Endothelial cell of umbilical vein (primary cell): ENCODE data around the gene CBLN3. TPM values are rescaled to one million over a fixed set of nuclear protein-coding genes. Genes with fewer than 3 reads are reported as not detected.

ENCODE experiments used
- BruUV-seq: library from RNA; stranded (reverse); fragments of 400-500 nt; replicated peaks from 2 replicates; lab custom pipeline; 2021; lab: Mats Ljungman, UMichigan
- CTCF ChIA-PET: fragments of 300-600, 350-600 bp; sonication (Branson Sonifier 250); formaldehyde crosslinking; loops from one replicate; lab custom pipeline; 2021; ENCODE audit warnings: antibody characterized with exemption, inconsistent platforms; lab: Charles Lee
- POLR2A ChIA-PET: fragments of 300-600, 350-600 bp; sonication (Branson Sonifier 250); formaldehyde crosslinking; loops from one replicate; lab custom pipeline; 2021; ENCODE audit warnings: antibody characterized with exemption, inconsistent platforms; lab: Charles Lee
- DNase-seq: peaks from one replicate; pipeline ENCODE4 v3.0.0-alpha.2; 2011; ENCODE audit warnings: low read depth, low spot score
- FAIRE-seq: peaks from 2 replicates; lab custom pipeline; 2011; peaks lifted over from hg19 to GRCh38; lab: Jason Lieb, UNC
- H2AFZ ChIP-seq: 2 replicates; pipeline ENCODE4 v1.6.0; 2012; ENCODE audit warnings: low read depth, low read length, control low read depth, inconsistent platforms
- H3K27ac ChIP-seq: 2 replicates; pipeline ENCODE4 v1.5.1; 2011; ENCODE audit warnings: low read depth, mild to moderate bottlenecking, control low read depth, low read length, moderate library complexity; ENCODE audit not compliant: insufficient read depth
- H3K27me3 ChIP-seq, 2 experiments: 2 replicates each; pipeline versions ENCODE4 v1.6.0 to v1.6.1; 2011; ENCODE audit warnings: low read length in 2 of 2, mixed read lengths in 1 of 2; ENCODE audit not compliant: control insufficient read depth in 2 of 2, insufficient read depth in 2 of 2
- H3K36me3 ChIP-seq, 2 experiments: 2 replicates in 1 of 2; 3 replicates in 1 of 2; pipeline ENCODE4 v1.5.1; 2011; ENCODE audit warnings: low read length in 2 of 2, mild to moderate bottlenecking in 1 of 2, moderate library complexity in 1 of 2; ENCODE audit not compliant: control insufficient read depth in 2 of 2, insufficient read depth in 2 of 2; ENCODE audit errors: extremely low read depth in 1 of 2
- H3K4me1 ChIP-seq: 3 replicates; pipeline ENCODE4 v1.5.1; 2011; ENCODE audit warnings: mild to moderate bottlenecking, low read length; ENCODE audit not compliant: control insufficient read depth, insufficient read depth; ENCODE audit errors: extremely low read depth
- H3K4me2 ChIP-seq: 2 replicates; pipeline ENCODE4 v1.6.1; 2011; ENCODE audit warnings: low read length, control low read depth, mixed read lengths; ENCODE audit not compliant: insufficient read depth
- H3K4me3 ChIP-seq, 3 experiments: fragments of 200-600 bp in 1 of 3; sonication (generic), shearing (Covaris generic) in 1 of 3; replicated peaks in 1 of 3; 2 replicates each; pipeline ENCODE4 v1.5.1; 2011 to 2016; ENCODE audit warnings: control low read depth in 3 of 3, low read length in 3 of 3, mild to moderate bottlenecking in 2 of 3, inconsistent platforms in 1 of 3, low read depth in 1 of 3, moderate library complexity in 1 of 3; ENCODE audit not compliant: insufficient read depth in 1 of 3
- H3K79me2 ChIP-seq: 2 replicates; pipeline ENCODE4 v1.6.0; 2012; ENCODE audit warnings: low read length, inconsistent platforms; ENCODE audit not compliant: control insufficient read depth, insufficient read depth
- H3K9ac ChIP-seq: replicated peaks from 2 replicates; pipeline ENCODE3; 2011; ENCODE audit warnings: low read length, control low read depth; ENCODE audit not compliant: insufficient read depth; ENCODE audit errors: extremely low read depth
- H3K9me1 ChIP-seq: replicated peaks from 3 replicates; pipeline ENCODE4 v1.6.0; 2011; ENCODE audit warnings: mild to moderate bottlenecking, low read length; ENCODE audit not compliant: control insufficient read depth, insufficient read depth; ENCODE audit errors: extremely low read depth
- H3K9me3 ChIP-seq: replicated peaks from 2 replicates; pipeline ENCODE4 v1.5.1; 2012; ENCODE audit warnings: low read length, inconsistent platforms; ENCODE audit not compliant: control insufficient read depth, insufficient read depth
- H4K20me1 ChIP-seq: replicated peaks from 2 replicates; pipeline ENCODE3; 2011; ENCODE audit warnings: mild to moderate bottlenecking, low read length; ENCODE audit not compliant: control insufficient read depth, insufficient read depth; ENCODE audit errors: extremely low read depth
- EZH2 ChIP-seq: IDR thresholded peaks from 2 replicates; pipeline ENCODE4 v1.6.1; 2012; ENCODE audit warnings: borderline replicate concordance, low read depth, mild to moderate bottlenecking, moderate library complexity, low read length, inconsistent platforms; ENCODE audit not compliant: severe bottlenecking
- FOS ChIP-seq: IDR thresholded peaks from 2 replicates; pipeline ENCODE4 v1.6.1; 2011; ENCODE audit warnings: mild to moderate bottlenecking, low read length, moderate library complexity, borderline replicate concordance; ENCODE audit not compliant: insufficient read depth
- GATA2 ChIP-seq: IDR thresholded peaks from 2 replicates; pipeline ENCODE4 v1.7.0; 2011; ENCODE audit warnings: low read depth, mild to moderate bottlenecking, moderate library complexity, mixed read lengths, low read length; ENCODE audit not compliant: insufficient read length, insufficient read depth
- JUN ChIP-seq: IDR thresholded peaks from 2 replicates; pipeline ENCODE4 v1.6.1; 2011; ENCODE audit warnings: borderline replicate concordance, low read depth; ENCODE audit not compliant: insufficient read length, insufficient read depth
- MYC ChIP-seq: IDR thresholded peaks from one replicate; pipeline ENCODE4 v1.6.1; 2011; ENCODE audit warnings: mild to moderate bottlenecking, low read depth, low read length
- POLR2A ChIP-seq: IDR thresholded peaks from 2 replicates; pipeline ENCODE4 v1.6.1; 2012; ENCODE audit warnings: low read depth, mild to moderate bottlenecking, control low read depth, low read length
- POLR2AphosphoS5 ChIP-seq: IDR thresholded peaks from 2 replicates; pipeline ENCODE4 v1.6.1; 2012; ENCODE audit warnings: low read depth, mild to moderate bottlenecking, control low read depth, low read length, moderate library complexity; ENCODE audit not compliant: insufficient read depth
- dilution Hi-C: fragments of 300-500 bp; cut with MboI; formaldehyde crosslinking; loops from one replicate; pipeline ENCODE4 v1.15.0; 2019; ENCODE audit warnings: low sequenced_read_pairs; ENCODE audit not compliant: extremely low pct_ligation_motif_present
- intact Hi-C: fragments of 100-400 bp; cut with micrococcal nuclease; formaldehyde crosslinking; loops from one replicate; pipeline ENCODE4 v1.10.0; 2022
- polyA plus RNA-seq, 4 experiments: library from polyadenylated mRNA; depleted of rRNA in 3 of 4; stranded (reverse) in 3 of 4; unstranded in 1 of 4; fragments of >200 nt; gene quantifications; 2 replicates each; pipeline versions ENCODE4 v1.2.1 to v1.2.3, GENCODE V29; 2011 to 2012; ENCODE audit warnings: missing spikeins in 1 of 4
- total RNA-seq: library from RNA; stranded (reverse); gene quantifications from 2 replicates; pipeline ENCODE4 v1.2.3, GENCODE V29; 2021
- TF ChIP-seq, protein P1 (sequence below), 2 donors: IDR thresholded peaks; 1 replicate in 1 of 2; 2 replicates in 1 of 2; pipeline ENCODE4 v1.5.1; 2011; ENCODE audit warnings: low read length in 2 of 2, mild to moderate bottlenecking in 2 of 2, moderate library complexity in 2 of 2, control low read depth in 1 of 2, inconsistent platforms in 1 of 2, low read depth in 1 of 2; ENCODE audit not compliant: insufficient read depth in 1 of 2; ENCODE audit errors: extremely low read depth in 1 of 2
- TF ChIP-seq, protein P2 (sequence below): IDR thresholded peaks from 2 replicates; pipeline ENCODE4 v1.6.1; 2011; ENCODE audit not compliant: insufficient read depth, insufficient read length

Gene CBLN3
- total and polyA plus RNA-seq, 2 donors (not counting 3 experiments of a cell fraction or from before 2014, with no cell fraction given), result 7.9 to 8.6 TPM

DNA sequence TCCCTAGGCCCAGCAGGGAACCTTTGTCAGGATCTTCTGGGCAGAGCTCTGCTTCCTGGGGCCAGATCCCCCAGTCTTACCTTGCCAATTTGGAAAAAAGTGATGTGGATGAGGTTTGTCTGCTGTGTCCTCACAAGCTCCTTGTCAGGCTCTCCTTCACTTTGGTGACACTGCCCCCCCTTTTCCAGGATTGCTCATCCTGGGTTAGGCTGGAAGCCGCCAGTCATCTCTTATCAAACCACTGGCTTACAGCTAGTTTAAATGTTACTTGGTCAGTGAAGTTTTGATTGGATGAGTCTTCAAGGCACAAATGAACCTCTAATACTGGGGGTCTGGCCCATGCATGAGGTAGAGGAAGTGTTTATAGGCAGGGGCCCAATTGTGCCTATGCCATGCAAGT is 15.4 kb downstream of the CBLN3 start:
- ChIA-PET POLR2A (interaction anchor here (0.5 kb wide), 1 partner anchor 200 kb away, joined by 3 read pairs; no protein-coding TSS in a partner anchor), CTCF (interaction anchor here (0.9 to 8.7 kb wide), 8 partner anchors 10 to 81 kb away, joined by 3 to 86 read pairs (median 6); partner anchors contain the start of genes ADCY4, CBLN3 and KHNYN)
- Histone ChIP-seq H3K27me3 (no peaks in the 10 kb centered on the region), H3K27ac (no peak overlapping the region), H3K4me3 (no peak overlapping the region), H3K4me2 (no peak overlapping the region), H4K20me1 (no peaks in the 10 kb centered on the region), H3K36me3 (peaks cover 4 to 45% of the 10 kb centered on the region in 2 experiments), H2AFZ (no peak overlapping the region), H3K9me1 (no peaks in the 10 kb centered on the region), H3K79me2 (no peaks in the 10 kb centered on the region), H3K9me3 (no peaks in the 10 kb centered on the region), H3K4me1 (peaks cover 14% of the 10 kb centered on the region), H3K9ac (no peak overlapping the region)
- no TSS peak for BruUV-seq
- DNase-seq, result no peak
- TF ChIP-seq JUN (no peak), POLR2A (no peak), POLR2AphosphoS5 (no peak), FOS (no peak), GATA2 (no peak), MYC (no peak), EZH2 (no peak)
- TF ChIP-seq, protein P1, sequence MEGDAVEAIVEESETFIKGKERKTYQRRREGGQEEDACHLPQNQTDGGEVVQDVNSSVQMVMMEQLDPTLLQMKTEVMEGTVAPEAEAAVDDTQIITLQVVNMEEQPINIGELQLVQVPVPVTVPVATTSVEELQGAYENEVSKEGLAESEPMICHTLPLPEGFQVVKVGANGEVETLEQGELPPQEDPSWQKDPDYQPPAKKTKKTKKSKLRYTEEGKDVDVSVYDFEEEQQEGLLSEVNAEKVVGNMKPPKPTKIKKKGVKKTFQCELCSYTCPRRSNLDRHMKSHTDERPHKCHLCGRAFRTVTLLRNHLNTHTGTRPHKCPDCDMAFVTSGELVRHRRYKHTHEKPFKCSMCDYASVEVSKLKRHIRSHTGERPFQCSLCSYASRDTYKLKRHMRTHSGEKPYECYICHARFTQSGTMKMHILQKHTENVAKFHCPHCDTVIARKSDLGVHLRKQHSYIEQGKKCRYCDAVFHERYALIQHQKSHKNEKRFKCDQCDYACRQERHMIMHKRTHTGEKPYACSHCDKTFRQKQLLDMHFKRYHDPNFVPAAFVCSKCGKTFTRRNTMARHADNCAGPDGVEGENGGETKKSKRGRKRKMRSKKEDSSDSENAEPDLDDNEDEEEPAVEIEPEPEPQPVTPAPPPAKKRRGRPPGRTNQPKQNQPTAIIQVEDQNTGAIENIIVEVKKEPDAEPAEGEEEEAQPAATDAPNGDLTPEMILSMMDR (IDR thresholded peaks at IDR 0.05; ENCODE audit: extremely low read depth in 1 of 2, insufficient read depth in 1 of 2, low read depth in 1 of 2, low read length in 2 of 2), result no peak
- TF ChIP-seq, protein P2, sequence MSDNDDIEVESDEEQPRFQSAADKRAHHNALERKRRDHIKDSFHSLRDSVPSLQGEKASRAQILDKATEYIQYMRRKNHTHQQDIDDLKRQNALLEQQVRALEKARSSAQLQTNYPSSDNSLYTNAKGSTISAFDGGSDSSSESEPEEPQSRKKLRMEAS, result no peak
- intact Hi-C loops, result no loop called here
- dilution Hi-C loops, result no loop called here
- FAIRE-seq, result no peak
